Stimulated activated effector memory CD8-positive, alpha-beta T cell treated with anti-CD3 and anti-CD28 coated beads, Interleukin-12 subunit alpha, Interleukin-12 subunit beta, amount 100 ng/mL, for 72 hours (primary cell): ENCODE data around the gene TRA2A.
A peak's percentile ranks its signal among the peaks of the same experiment; 100 is the strongest.

ENCODE experiments used
- ATAC-seq: fragments of 150-1000 bp; cut with Tn5 transposase; 2 replicates; pipeline ENCODE4 v1.10.0; 2021
- DNase-seq, 2 donors: peaks; one replicate each; pipeline ENCODE4 v3.0.0; 2021 to 2022; ENCODE audit warnings: low spot score in 2 of 2
- H3K27ac Mint-ChIP-seq: one replicate; pipeline ENCODE4 v1.8.0; 2022; ENCODE audit warnings: mild to moderate bottlenecking, mixed read lengths
- H3K36me3 Mint-ChIP-seq: one replicate; pipeline ENCODE4 v1.8.0; 2022; ENCODE audit warnings: mild to moderate bottlenecking, mixed read lengths
- H3K4me1 Mint-ChIP-seq: one replicate; pipeline ENCODE4 v1.8.0; 2022; ENCODE audit warnings: mixed read lengths
- H3K4me3 Mint-ChIP-seq: one replicate; pipeline ENCODE4 v1.8.0; 2022; ENCODE audit warnings: mild to moderate bottlenecking, mixed read lengths
- H3K9me3 Mint-ChIP-seq: one replicate; pipeline ENCODE4 v1.8.0; 2022; ENCODE audit warnings: mixed read lengths

The TRA2A gene

DNA sequence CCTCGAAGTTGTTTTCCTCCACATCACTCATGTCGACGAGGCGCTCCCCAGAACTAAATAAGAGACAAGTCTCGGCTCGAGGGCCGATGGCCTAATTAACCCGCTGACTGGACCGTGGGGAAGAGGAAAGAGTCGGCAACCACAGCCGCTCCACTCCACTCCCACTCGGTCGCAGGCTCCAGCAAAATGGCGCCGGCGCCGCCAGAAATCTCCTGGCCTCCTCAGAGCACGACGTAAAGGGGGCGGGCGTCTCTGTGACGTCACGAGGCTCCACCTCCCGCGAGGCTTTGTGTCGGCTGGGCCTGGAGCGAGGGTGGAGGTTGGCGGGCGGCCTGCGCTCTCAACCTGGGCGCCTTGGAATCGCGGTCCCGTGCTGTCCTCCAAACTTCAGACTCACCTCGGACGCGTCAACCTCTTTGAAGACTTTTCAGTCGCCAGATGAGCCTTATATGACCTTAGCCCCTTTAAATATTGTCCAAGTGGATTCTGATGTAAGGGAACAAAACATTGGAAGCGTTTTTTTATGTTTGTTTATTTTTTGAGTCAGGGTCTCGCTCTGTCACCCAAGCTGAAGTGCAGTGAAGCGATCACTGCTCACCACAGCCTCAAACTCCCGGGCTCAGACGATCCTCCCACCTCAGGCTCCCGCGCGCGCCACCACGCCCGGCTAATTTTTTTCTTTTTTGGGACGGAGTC lies at the start of gene TRA2A:
TSS of gene TRA2A (minus strand) at position 188 of the 696 bp plus-strand sequence. CDS start at position 31, 157 bp downstream.
- H3K36me3 Mint-ChIP-seq, result peaks cover 58% of the 10 kb centered on the region
- H3K27ac Mint-ChIP-seq, result peak within 1 kb of the TSS; percentile 100
- H3K4me3 Mint-ChIP-seq, result peak within 1 kb of the TSS; percentile 97
- H3K9me3 Mint-ChIP-seq, result no peaks in the 10 kb centered on the region
- H3K4me1 Mint-ChIP-seq, result peaks cover 40% of the 10 kb centered on the region
- ATAC-seq (peak; percentile 98), DNase-seq (peak; percentile 89 to 97)

DNA sequence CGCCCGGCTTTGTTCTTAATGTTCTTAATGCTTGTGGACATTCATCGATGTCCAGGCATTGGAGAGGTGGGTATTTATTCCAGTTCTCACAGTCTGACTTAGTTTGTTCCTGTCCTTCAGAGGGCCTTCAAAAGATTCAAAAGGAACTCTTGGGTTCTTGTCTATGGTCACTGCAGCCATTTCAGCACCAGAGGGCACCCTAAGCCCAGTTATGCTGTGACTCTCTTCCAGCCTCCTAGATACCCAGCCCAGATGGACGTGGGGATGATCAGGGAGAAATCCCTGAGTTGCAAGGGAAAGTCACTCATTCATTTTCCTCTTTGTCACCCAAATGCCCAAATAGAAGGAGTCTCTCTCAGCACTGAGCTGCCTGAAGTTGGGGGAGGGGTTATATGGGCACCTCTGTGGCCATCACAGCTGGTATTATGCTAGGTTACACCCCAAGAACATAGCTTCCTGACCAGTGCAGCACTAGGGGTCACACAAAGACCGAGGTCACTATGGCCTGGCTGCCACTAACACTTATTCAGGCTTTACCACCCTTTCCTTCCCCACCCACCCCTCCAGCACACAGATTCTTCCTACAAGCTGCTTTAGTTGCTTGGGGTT lies 38.9 kb upstream of the TRA2A start:
- Mint-ChIP-seq H3K4me1 (no peaks in the 10 kb centered on the region), H3K4me3 (no peak overlapping the region), H3K27ac (no peak overlapping the region), H3K9me3 (no peaks in the 10 kb centered on the region), H3K36me3 (no peaks in the 10 kb centered on the region)
- DNase-seq (peak; percentile 52 to 84), ATAC-seq (peak; percentile 82)

DNA sequence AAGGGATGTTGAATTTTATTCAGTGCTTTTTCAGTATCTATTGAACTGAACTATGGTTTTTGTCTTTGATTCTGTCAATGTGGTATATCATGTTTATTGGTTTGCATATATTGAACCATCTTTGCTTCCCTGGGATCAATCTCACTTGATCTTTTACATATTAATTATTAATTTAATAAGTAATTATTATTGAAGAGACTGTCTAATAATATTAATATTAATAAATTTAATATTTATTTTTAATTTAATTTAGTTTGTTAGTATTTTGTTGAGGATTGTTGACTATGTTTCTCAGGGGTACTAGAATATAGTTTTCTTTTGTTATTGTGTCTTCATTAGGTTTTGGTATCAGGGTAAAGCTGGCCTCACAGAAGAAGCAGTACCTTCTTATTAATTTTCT lies 26.5 kb upstream of the TRA2A start:
- ATAC-seq (no peak), DNase-seq (no peak)
- no peak overlapping the region for H3K4me3 Mint-ChIP-seq
- H3K36me3 Mint-ChIP-seq, result no peaks in the 10 kb centered on the region
- H3K9me3 Mint-ChIP-seq, result no peaks in the 10 kb centered on the region
- no peak overlapping the region for H3K27ac Mint-ChIP-seq
- no peaks in the 10 kb centered on the region for H3K4me1 Mint-ChIP-seq

DNA sequence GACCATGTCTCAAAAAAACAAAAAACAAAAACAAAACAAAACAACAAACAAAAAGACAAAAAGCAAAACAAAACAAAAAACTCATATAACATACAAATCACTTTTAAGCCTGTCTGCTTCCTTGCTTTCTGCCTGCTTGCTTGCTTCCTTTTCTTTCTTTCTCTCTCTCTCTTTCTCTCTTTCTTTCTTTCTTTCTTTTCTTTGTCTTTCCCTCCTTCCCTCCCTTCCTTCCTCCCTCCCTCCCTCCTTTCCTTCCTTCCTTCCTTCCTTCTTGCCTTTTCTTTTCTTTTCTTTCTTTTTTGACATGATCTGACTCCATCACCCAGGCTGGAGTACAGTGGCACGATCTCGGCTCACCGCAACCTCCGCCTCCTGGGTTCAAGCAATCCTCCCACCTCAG lies 15.9 kb upstream of the TRA2A start:
- Mint-ChIP-seq H3K36me3 (no peaks in the 10 kb centered on the region), H3K27ac (no peak overlapping the region), H3K4me3 (no peak overlapping the region), H3K9me3 (no peaks in the 10 kb centered on the region), H3K4me1 (no peaks in the 10 kb centered on the region)
- DNase-seq (no peak), ATAC-seq (no peak)

DNA sequence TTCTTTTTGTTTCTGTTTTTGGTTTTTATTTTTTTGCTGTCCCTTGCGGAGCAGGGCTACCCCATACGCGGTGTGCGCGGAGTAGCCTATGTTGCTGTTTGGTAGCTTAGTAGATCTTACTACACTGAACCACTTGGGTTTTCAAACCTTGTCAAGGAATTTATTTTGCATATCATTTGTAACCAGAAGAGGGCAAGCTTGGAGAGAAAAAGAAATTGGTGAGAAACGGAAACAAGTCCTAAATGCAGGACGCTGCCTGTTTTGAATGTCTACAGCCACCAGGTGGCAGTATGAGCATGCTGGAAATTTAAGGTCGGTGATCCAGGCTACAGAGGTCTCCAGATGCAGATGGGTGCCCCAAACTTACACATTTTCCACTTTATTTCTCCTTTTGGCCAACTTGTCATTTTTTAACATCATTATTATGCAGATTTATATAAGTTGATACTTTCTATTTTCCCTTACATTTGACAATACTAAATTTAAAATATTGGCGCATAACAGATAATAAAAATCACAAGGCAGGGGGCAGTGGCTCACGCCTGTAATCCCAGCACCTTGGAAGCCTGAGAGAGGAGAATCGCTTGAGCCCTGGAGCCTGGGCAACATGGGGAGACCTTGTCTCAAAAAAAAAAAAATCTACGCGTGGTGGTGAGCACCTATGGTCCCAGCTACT lies 15.3 kb upstream of the TRA2A start:
- peak; percentile 59 to 81 for DNase-seq
- no peaks in the 10 kb centered on the region for H3K36me3 Mint-ChIP-seq
- no peaks in the 10 kb centered on the region for H3K4me1 Mint-ChIP-seq
- peak; percentile 88 for ATAC-seq
- no peak overlapping the region for H3K27ac Mint-ChIP-seq
- no peaks in the 10 kb centered on the region for H3K9me3 Mint-ChIP-seq
- no peak overlapping the region for H3K4me3 Mint-ChIP-seq

DNA sequence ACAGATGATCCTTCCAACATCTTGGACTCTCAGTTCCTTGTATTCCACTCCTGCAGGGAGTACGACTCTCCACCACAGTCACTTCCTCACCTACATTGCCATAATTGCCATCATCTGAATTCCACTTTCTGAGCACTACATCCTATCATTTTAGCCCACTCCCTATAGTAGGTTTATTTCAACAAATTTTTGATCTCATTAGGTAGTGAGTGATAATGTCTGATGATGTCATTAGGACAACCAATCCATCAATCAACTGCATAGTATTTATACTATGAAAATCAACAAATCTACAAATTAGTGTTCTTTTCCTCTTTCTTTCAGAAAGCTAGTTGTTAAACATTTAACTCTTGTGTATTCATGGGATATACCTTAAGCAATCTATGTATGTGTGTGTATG lies 13.7 kb upstream of the TRA2A start:
- no peak for DNase-seq
- Mint-ChIP-seq H3K4me1 (no peaks in the 10 kb centered on the region), H3K36me3 (no peaks in the 10 kb centered on the region), H3K27ac (no peak overlapping the region), H3K9me3 (no peaks in the 10 kb centered on the region), H3K4me3 (no peak overlapping the region)
- ATAC-seq, result no peak

DNA sequence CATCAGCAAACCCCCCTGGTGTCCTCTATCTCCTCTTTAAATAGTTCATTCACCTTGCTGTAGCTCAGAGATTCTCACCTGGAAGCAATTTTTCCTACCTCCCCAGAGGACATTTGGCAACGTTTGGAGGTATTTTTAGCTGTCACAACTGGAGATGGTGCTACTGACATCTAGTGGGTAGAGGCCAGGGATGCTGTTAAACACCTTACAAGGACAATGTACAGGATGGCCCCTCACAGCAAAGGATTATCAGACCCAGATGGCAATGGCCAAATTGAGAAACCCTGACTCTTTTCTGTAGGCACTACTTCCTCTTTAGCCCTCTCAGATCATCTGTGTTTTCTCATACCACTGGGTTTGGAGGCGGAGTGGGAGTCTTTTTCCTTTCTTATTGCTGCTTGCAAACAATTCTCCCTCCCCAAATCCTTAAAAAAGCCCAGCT lies 13.2 kb upstream of the TRA2A start:
- ATAC-seq (no peak), DNase-seq (no peak)
- Mint-ChIP-seq H3K9me3 (no peaks in the 10 kb centered on the region), H3K4me3 (no peak overlapping the region), H3K4me1 (peaks cover 4% of the 10 kb centered on the region), H3K36me3 (no peaks in the 10 kb centered on the region), H3K27ac (no peak overlapping the region)

DNA sequence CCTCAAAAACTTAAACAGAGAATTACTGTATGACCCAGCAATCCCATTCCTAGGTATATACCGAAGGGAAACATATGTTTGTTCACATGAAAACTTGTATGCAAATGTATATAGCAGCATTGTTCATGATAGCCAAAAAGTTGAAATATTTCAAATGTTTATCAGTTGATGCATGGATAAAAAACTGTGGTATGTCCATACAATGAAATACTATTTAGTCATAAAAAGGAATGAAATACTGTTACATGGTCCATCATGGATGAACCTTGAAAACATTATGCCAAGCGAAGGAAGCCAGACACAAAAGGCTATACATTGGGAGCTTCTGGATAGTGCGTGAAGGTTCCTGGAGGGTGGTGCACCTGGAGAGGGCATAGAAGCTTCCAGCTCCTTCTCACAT lies 11.0 kb upstream of the TRA2A start:
- Mint-ChIP-seq H3K27ac (no peak overlapping the region), H3K4me3 (no peak overlapping the region), H3K36me3 (no peaks in the 10 kb centered on the region), H3K9me3 (no peaks in the 10 kb centered on the region), H3K4me1 (peaks cover 14% of the 10 kb centered on the region)
- no peak for ATAC-seq
- no peak for DNase-seq

DNA sequence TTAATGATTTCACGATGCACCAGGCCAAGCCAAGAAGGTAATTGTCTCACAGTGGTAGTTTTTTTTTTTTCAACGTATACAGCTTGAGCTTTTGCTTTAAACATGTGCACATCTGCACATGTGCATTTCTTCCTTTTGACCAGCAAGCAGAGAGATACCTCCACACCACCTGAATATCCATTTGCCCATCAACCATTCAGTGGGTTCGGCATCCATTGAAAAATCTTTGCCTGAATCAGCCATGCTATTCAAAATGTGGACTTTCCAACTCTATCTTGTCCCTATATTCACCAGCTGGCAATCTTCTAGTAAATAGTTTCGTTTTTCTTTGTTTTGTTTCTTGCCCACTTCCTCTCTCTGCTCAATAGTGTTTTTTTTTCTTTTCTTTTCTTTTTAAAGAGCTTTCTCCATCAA lies 7.7 kb upstream of the TRA2A start:
- no peak for DNase-seq
- ATAC-seq, result peak; percentile 45
- H3K27ac Mint-ChIP-seq, result peak overlapping the region; percentile 71
- no peaks in the 10 kb centered on the region for H3K9me3 Mint-ChIP-seq
- H3K4me1 Mint-ChIP-seq, result peaks cover 14% of the 10 kb centered on the region
- no peaks in the 10 kb centered on the region for H3K36me3 Mint-ChIP-seq
- peak overlapping the region; percentile 43 for H3K4me3 Mint-ChIP-seq

DNA sequence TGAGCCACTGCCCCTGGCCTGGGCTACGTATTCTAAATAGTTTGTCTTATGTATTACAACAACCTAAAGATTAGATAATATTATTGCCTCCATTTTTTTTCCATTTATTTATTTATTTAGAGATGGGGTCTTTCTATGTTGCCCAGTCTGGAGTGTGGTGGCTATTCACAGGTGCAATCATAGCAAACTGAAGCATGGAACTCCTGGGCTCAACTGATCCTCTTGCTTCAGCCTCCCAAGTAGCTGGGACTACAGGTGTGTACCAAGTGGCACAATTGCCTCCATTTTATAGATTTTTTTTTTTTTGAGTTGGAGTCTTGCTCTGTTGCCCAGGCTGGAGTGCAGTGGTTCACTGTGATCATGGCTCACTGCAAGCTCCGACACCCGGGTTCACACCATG lies 6.5 kb upstream of the TRA2A start:
- Mint-ChIP-seq H3K36me3 (no peaks in the 10 kb centered on the region), H3K4me1 (peaks cover 14% of the 10 kb centered on the region), H3K27ac (no peak overlapping the region)

DNA sequence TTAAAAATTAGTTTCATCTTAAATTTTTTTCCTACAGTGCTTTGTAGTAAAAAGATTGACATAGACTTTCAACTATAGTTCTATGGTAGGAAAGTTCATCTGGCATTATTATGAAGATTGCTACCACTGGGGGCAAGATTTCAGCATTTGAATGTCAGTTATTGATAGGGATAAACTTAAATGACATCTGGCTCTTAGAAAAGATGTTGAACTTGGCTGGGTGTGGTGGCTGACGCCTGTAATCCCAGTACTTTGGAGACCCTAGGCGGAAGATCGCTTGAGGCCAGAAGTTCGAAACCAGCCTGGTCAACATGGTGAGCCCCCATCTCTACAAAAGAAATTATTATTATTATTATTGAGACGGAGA lies 1.4 kb upstream of the TRA2A start:
- Mint-ChIP-seq H3K4me1 (peaks cover 30% of the 10 kb centered on the region), H3K4me3 (peak overlapping the region; percentile 97), H3K9me3 (no peaks in the 10 kb centered on the region), H3K36me3 (peaks cover 47% of the 10 kb centered on the region), H3K27ac (peak overlapping the region; percentile 100)
- DNase-seq, result no peak
- ATAC-seq, result no peak

More for the DNA sequence above, 6.5 kb upstream of the TRA2A start:
- Mint-ChIP-seq H3K9me3 (no peaks in the 10 kb centered on the region), H3K4me3 (no peak overlapping the region)
- no peak for DNase-seq
- ATAC-seq, result no peak

DNA sequence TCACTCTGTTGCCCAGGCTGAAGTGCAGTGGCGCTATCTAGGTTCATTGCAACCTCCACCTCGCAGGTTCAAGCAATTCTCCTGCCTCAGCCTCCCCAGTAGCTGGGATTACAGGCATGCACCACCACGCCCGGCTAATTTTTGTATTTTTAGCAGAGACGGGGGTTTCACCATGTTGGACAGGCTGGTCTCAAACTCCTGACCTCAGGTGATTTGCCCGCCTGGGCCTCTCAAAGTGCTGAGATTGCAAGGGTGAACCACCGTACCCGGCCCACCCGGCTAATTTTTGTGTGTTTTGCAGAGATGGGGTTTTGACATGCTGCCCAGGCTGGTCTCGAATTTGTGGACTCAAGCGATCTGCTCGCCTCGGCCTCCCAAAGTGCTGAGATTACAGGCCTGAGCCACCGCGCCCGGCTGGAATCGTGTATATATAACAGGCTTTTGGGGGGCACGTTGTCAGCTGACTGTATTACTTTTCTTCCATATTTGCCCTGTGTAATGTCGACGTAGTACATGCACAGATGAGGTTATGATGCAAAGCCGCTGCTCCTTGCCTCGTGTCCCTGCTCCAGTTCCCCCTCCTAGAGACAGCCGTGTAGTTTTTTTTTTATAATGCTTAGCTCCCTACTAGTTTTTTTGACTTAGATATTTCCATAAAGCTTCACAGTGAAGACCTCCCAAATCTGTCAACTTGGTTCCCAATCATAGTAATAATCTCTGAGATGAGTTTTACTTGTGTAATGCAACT lies 883 bp upstream of the TRA2A start:
- ATAC-seq, result no peak
- H3K36me3 Mint-ChIP-seq, result peaks cover 53% of the 10 kb centered on the region
- no peaks in the 10 kb centered on the region for H3K9me3 Mint-ChIP-seq
- H3K4me1 Mint-ChIP-seq, result peaks cover 33% of the 10 kb centered on the region
- DNase-seq, result no peak
- peak overlapping the region; percentile 97 for H3K4me3 Mint-ChIP-seq
- H3K27ac Mint-ChIP-seq, result peak overlapping the region; percentile 100

DNA sequence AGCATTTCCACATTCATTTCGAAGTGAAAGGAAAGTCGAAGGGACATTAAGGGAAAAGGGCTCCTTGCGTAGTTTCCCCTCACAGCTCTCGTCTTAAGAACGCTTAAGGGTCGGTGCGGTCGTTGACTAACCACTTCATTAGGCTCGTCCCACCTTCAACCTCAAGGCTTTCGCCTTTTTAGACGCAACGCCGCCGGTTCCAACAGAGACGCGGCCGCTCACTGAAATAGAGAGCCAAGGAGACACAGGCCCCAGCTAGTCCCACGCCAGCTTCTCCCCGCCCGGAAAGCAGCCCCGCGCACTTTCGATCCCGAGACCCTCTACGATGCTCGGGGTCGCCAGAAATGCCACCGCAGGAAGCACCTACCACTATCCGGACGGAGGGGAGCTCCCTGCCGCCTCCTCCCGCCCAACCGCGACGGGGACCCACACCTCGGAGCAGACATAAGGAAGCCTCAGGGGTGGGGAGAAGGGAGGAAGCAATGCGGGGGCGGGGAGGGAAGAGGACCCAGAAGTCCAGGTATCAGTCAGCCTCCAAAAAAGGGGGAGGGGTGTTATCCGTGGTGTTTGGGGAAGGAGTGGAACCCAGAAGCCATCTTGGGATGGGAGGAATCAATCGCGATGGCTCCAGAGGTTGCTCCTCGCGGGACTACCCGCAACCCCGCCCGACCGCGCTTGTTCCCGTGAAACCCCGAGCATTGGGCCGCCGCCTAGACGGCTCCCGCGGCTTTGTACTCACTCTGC lies 559 bp downstream of the TRA2A start:
- DNase-seq (peak; percentile 39 to 85), ATAC-seq (peak; percentile 60)
- peaks cover 58% of the 10 kb centered on the region for H3K36me3 Mint-ChIP-seq
- no peaks in the 10 kb centered on the region for H3K9me3 Mint-ChIP-seq
- peaks cover 47% of the 10 kb centered on the region for H3K4me1 Mint-ChIP-seq
- peak overlapping the region; percentile 97 for H3K4me3 Mint-ChIP-seq
- peak overlapping the region; percentile 100 for H3K27ac Mint-ChIP-seq

DNA sequence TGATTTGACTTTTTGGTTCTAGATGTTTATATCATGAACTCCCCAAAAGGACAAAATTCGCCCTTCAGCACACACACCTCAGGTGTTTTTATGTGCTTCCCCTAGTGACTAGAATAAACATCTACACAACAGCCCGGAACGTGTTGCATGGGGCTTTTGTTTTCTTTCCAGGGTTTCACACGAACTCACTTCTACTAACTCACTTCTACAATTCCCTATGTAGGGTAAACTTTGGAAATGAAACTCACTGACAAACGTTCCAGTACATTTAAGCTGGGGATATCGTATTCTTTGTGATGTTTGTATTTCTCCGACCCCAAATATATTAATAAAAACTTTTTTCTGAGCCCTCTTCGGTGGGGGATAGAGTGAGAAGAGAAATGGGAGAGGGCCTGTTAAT lies 1.4 kb downstream of the TRA2A start:
- ATAC-seq, result peak; percentile 24
- DNase-seq, result no peak
- Mint-ChIP-seq H3K4me3 (peak overlapping the region; percentile 97), H3K36me3 (peaks cover 60% of the 10 kb centered on the region), H3K4me1 (peaks cover 50% of the 10 kb centered on the region), H3K27ac (peak overlapping the region; percentile 100), H3K9me3 (no peaks in the 10 kb centered on the region)
